ENCODE measurements around the gene SIPA1L3.
A peak's percentile ranks its signal among the peaks of the same experiment; 100 is the strongest.

The SIPA1L3 gene

DNA sequence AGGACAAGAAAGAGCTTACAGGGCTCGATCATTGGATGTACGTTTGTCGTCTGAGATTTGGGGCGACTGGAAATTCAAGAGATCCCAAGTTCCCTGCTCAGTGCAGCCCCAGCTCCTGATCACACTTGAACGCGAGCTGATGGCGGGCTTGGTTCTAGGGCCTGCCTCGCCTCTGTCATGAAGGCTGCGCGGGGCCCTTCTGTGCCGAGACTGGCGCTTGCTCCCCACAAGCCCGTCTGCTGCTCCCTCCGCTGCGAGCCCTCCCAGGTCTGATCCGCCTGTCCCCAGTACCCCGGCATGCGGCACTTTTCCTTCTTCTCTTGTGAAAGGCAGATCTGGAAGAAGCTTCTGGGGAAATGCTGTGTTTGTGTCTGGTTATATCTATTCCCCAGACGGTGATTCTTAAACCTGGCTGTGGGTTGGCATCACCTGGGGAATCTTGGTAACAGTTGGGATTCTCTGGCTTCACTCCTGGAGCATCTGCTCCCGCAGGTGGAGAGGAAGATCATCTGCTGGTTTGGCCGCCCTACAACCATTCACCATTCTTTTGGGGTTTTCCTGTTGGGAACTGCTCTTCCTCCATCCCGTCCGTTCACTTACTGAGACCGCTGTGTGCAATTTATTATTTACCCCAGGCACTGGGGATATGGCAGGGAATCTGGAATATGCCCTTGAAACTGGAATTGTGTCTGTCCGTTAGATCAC lies 43.6 kb downstream of the SIPA1L3 start:
- DNase-seq, result no peak

- DNase-seq, result no peak
Measured at GRCh38 chr19:37951816-37952210, 44.8 kb downstream of the SIPA1L3 start.

DNA sequence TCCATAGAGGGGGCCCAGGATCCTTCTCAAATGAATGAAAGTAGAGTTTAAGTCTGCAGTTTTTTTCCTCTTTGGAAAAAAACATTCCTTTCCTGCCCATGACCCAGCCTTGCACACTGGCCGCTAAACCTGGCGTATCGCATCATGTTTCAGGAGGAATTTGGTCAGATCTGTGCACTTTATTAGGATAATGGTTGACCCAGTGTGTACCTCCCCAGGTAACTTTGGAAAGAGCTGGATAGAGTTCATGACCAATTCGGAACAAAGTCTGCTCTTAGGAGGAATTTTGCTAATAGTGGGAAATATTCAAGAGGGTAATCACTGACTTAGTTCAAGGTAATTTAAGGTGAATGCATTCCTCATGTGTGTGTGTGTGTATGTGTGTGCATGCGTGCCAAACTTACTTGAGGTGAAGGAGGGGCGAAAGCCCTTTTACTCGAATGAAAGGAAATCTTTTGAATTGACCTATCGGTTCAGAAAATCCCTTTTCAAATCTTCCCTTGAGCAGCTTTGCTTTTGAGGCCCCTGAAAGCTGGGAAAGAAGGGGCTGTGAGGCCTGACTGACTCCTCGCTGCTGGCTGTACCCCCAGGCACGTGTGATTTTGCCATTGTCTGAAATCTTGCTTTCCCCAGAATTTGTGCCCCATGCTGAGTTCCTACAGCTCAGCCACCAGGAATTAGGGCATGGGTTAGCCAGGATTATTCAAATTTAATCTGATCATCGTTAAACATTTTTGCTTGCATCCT lies 46.3 kb downstream of the SIPA1L3 start:
- DNase-seq, result no peak

DNA sequence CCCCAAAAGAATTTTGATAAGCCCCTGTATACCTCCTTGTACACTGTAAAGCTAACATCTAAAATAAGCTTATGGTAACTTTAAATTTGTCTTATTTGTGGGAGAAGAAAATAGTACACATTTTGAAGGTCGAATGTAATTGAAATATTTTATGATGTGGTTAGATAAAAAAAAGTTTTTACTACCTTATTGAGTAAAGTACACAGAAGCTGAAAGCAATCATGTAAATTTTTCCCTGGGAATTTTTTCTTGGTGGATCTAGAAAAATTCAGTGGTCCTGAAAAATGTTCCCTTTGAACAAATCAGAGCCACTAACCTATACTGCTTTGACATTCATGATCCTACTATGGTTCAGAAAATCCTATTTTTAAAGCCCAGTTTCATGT lies 46.9 kb downstream of the SIPA1L3 start:
- no peak for DNase-seq

GRCh38 chr19:37954421-37954874 lies 47.4 kb downstream of the SIPA1L3 start:
- no peak for DNase-seq

- DNase-seq, result no peak
Measured at GRCh38 chr19:37955986-37956385, 49.0 kb downstream of the SIPA1L3 start.

DNA sequence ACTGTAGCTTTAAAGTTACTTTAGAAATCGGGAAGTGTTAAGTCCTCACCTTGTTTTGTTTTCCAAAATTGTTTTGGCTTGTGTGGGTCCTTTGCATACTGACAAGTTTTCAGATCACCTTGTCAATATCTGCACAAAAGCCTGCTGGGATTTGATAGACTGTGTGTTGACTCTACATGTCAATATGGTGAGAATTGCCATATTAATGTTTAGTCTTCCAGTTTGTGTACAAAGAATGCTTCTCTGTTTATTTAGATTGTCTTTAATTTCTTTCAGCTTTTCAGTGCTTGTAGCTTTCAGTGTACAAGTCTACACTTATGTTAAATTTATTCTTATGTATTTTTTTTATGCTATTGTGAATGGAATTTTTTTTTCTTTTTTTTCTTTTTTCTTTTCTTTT lies 50.2 kb downstream of the SIPA1L3 start:
- DNase-seq, result no peak

DNA sequence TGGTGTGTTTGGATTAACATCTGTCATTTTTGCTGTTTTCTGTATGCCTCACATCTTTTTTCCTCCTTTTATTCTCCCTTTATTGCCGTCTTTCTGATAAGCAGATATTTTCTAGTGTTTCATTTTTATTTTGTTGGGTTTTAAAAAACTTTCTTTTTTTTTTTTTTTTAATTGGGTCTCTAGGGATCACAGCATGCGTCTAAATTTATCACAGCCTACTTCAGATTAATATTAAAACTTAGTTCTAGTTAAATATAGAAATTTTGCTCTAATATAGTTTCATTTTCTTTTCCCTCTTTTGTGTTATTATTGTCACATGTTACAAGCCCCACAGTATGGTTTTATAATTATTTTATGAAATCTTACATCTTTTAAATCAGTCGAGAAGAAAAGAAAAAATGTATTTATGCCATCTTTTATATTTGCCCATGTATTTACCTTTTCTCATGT lies 52.7 kb downstream of the SIPA1L3 start:
- no peak for DNase-seq

DNA sequence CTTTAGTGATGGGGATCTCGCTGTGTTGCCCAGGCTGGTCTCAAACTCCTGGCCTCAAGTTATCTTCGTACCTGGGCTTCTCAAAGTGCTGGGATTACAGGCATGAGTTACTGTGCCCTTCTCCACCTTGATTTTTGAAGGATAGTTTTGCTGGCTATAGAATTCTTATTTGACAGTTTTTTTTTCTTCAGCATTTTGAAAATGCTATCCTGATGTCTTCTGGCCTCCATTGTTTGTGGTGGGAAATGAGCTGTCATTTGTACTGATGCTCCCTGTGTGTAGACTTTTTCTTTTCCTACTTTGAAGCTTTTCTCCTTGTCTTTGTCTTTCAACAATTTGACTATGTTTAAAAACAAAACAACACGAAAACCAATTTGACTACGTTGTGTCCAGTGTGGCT lies 54.2 kb downstream of the SIPA1L3 start:
- no peak for DNase-seq

GRCh38 chr19:37963190-37963936 lies 56.4 kb downstream of the SIPA1L3 start:
- peak; percentile 37 for DNase-seq

- DNase-seq, result no peak
Measured at GRCh38 chr19:37964109-37964508, 57.1 kb downstream of the SIPA1L3 start.

- DNase-seq, result no peak
Measured at GRCh38 chr19:37966211-37966661, 59.2 kb downstream of the SIPA1L3 start.

DNA sequence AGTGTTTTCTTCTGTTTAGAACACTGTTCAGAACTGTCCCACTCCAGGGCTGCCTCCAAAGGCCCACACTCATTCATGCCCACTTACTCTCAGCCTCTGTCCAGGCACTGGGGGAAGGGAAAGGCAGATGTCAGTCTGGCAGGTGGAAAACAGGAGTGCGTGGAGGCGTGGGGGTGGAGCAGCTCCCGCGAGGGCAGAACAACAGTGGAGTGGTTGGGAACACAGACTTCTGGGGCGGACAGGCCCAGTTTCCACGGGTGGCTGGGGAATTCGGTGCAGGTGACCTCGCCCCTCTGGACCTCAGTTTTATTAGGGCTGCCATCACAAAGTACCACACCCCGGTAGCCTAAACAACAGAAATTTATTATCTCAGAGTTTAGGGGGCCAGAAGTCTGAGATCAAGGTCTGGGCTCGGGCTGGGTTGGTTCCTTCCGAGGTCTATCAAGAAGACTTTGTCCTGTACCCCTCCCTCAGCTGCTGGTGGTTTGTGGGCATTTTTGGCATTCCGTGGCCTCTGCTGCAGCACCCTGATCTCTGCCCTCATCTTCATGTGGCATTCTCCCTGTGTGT lies 59.7 kb downstream of the SIPA1L3 start:
- peak; percentile 42 for DNase-seq

DNA sequence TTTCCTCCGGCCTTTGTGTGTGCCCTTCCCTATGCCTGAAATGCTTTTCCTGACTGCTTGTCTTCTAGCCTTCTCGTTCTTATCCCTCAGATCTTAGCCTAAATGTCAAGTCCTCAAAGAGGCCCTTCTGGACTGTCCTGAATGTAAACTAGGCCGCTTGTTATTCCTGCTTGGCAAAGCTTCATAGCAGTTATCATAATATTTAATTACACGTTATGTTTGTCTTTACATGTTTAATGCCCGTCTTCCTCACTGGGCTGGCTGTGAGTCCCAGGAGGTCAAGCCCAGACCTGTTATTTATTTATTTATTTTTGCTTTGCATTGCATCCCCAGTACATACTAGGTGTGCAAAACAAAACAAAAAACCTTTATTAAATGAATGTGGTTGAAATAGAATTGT lies 62.7 kb downstream of the SIPA1L3 start:
- DNase-seq, result no peak

DNA sequence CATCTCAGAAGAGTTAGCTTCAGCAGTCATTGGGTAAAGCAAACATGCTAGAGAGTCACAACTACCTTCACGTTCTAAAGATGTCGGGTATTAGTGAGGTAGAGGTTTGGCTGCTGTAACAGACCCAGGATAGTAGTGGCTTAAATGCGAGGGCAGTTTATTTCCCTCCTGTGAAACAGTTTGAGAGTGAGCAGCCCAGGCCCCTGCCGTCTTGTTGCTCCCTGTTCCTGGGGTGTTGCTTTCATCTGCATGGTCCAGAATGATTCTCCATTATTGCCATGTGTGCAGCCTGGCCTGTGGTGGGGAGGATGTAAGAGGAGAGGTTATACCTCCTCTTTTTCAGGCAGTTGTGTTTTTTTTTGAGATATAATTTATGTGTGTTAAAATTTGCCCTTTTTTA lies 63.7 kb downstream of the SIPA1L3 start:
- DNase-seq, result no peak

DNA sequence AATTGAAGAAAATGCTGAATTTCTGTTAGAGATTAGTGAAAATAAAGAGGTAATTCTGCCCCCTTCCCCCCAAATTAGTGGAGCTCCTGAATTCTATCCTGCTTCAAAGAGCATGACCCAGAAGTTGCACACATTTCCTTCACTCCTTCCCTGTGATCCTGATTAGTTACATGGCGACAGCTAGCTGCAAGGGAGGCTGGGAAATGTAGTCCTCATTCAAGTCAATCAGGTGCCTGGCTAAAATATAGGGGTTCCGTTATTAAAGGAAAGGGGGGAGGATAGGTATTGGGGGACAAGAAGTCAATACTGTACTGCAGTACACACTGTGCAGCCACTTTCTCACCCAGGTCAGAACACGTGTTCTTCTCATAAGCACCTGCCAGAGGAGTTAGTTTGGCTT lies 65.8 kb downstream of the SIPA1L3 start:
- no peak for DNase-seq

DNA sequence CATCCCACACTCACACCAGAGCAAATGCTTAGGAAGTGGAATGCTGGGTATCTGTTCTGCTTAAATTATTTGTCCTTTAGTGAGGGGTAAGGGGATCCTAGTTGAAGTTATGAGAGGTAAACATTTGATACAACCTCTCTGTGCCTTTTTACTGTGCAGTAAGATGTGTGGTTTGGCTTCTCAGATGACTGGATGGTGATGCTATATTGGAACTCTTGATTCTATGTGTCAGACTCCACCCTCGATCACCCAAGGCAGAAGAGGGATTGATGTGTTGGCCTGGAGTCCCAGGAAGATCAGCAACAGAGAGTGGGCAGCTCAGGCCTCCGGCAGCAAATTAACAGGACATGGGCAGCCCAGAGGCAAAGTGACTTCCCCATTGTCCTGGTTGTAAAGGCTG lies 66.7 kb downstream of the SIPA1L3 start:
- DNase-seq, result no peak

DNA sequence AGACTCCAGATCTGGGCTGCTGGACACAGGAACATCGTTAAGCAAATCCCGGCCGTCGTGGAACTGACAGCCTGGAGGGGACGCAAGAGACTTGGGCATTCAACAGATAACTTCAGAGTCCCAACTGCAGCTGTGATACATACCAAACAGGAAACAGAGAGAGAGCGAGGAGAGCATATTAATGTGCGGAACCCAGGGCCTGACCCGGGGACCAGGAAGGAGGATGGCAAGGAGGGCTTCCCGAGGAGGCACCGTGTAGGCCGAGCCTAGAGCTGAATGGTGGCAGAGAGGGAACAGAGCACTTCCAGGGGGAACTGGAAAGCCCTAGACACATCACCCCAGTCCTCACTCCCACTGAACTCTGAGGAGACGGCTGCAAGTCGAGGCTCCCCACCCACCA lies 68.1 kb downstream of the SIPA1L3 start:
- DNase-seq, result no peak

GRCh38 chr19:37975596-37976515 lies 68.8 kb downstream of the SIPA1L3 start:
- no peak for DNase-seq

- no peak for DNase-seq
Measured at GRCh38 chr19:37977391-37977790, 70.4 kb downstream of the SIPA1L3 start.

GRCh38 chr19:37977992-37978391 lies 71.0 kb downstream of the SIPA1L3 start:
- no peak for DNase-seq

GRCh38 chr19:37979547-37980082 lies 72.6 kb downstream of the SIPA1L3 start:
- DNase-seq, result no peak
